IgD-negative memory B cell (primary cell): ENCODE results near the gene DOK6. TPM values are rescaled to one million over a fixed set of nuclear protein-coding genes. Genes with fewer than 3 reads are reported as not detected.

Experiments
- H3K27ac Mint-ChIP-seq, 3 donors: one replicate each; pipeline ENCODE4 v1.8.0; 2020 to 2022; ENCODE audit warnings: mild to moderate bottlenecking in 3 of 3, mixed read lengths in 3 of 3, moderate library complexity in 1 of 3
- H3K27me3 Mint-ChIP-seq: one replicate; pipeline ENCODE4 v1.8.0; 2021; ENCODE audit warnings: mixed read lengths
- H3K36me3 Mint-ChIP-seq: one replicate; pipeline ENCODE4 v1.8.0; 2020; ENCODE audit warnings: mild to moderate bottlenecking, mixed read lengths
- H3K4me1 Mint-ChIP-seq, 3 donors: one replicate each; pipeline ENCODE4 v1.8.0; 2020 to 2022; ENCODE audit warnings: mixed read lengths in 3 of 3, mild to moderate bottlenecking in 1 of 3
- H3K4me3 Mint-ChIP-seq, 4 donors: one replicate each; pipeline ENCODE4 v1.8.0; 2020 to 2022; ENCODE audit warnings: mild to moderate bottlenecking in 4 of 4, mixed read lengths in 4 of 4, moderate library complexity in 3 of 4
- H3K9me3 Mint-ChIP-seq, 3 donors: one replicate each; pipeline ENCODE4 v1.8.0; 2020 to 2021; ENCODE audit warnings: mixed read lengths in 3 of 3, mild to moderate bottlenecking in 1 of 3
- polyA plus RNA-seq: library from polyadenylated mRNA; unstranded; fragments of 300-500 nt; fragmentation: Illumina TruSeq; gene quantifications from one replicate; pipeline ENCODE4 v1.2.3, GENCODE V29; 2021

Gene DOK6
- polyA plus RNA-seq, 1 donor from 2014 or later = not detected

DNA sequence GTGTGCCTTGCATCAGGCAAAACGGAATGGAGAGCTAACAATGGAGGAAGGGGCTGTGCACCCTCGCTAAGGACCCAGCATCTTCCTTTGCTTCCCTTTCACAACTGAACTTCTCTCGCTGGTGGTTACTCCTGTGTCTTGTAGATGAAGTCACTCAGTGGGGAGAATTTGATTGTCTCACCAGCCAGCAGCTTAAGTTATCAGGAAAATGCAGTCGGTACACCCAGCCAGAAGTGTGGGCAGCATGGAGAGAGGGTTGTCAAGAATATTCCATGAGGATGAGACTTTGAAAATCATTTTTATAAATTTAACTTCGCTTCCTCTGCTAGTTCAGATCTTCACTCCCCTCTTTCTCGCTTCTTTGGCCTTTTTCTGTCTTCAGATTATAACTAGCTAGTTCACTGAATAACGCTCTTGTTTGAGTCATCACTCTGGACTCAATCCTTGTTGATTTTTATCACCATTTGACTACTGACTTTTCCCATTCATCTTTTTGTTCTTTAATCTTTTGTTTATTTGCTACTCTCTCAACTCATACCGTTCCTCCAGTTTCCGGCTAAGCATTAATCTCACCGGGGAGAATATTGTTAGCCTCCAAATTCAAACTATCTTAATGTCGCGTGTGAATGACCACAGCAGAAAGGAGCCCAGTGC, 325.3 kb downstream of the DOK6 start:
- H3K4me1 Mint-ChIP-seq = no peaks in the 10 kb centered on the region
- no peak overlapping the region for H3K27ac Mint-ChIP-seq
- H3K27me3 Mint-ChIP-seq = no peaks in the 10 kb centered on the region
- no peak overlapping the region for H3K4me3 Mint-ChIP-seq
- H3K9me3 Mint-ChIP-seq = peaks cover 0 to 3% (median 0%) of the 10 kb centered on the region in 3 donors
- H3K36me3 Mint-ChIP-seq = no peaks in the 10 kb centered on the region

DNA sequence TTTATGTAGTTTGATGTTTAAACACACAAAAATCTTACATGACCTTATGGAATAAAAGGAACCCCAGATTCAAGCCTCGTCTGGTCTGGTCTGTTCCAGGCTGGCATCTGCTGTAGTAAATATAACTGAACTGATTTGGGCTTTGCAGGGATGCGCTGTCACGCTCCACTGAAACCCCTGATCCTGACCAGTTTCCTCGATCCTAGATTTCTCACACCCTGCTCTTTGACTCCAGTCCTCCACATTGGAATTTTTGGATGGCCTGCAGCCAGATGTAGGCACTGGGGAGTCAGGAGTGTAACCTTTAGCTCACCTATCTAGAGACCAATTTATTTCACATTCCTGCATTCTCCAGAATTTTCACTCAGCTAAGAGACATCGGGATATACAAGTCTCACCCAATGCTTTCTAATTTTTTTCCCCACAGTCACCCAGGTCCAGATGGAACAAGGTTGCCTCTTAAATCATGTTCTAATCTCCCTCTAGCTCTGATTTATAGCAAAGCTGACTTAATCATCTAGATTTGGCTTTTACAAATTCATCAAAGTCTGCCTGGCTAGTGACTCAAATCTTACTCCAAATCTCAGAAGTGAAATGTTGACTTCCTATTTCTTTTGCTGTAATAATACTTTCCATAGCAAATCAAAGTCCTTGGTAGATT, 327.4 kb downstream of the DOK6 start:
- peaks cover 0 to 5% (median 0%) of the 10 kb centered on the region in 3 donors for H3K9me3 Mint-ChIP-seq
- H3K27me3 Mint-ChIP-seq = no peaks in the 10 kb centered on the region
- no peak overlapping the region for H3K27ac Mint-ChIP-seq
- no peaks in the 10 kb centered on the region for H3K4me1 Mint-ChIP-seq
- H3K36me3 Mint-ChIP-seq = no peaks in the 10 kb centered on the region
- H3K4me3 Mint-ChIP-seq = no peak overlapping the region

DNA sequence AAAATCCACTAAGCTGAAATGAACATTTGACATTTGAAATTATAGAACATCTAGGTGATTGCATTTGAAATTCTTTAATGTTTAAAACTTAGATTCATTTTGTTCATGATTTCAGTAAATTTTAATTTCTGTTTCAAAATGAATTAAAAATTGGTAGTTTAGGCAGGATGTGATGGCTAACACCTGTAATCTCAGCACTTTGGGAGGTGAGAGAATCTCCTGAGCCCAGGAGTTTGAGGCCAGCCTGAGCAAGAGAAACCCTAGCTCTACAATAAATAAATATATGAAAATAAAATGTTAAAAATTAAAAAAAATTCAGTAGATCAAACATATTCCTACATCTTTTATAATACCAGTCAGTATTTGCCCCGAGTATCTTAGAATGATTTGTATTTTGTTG, 330.0 kb downstream of the DOK6 start:
- Mint-ChIP-seq H3K27ac (no peak overlapping the region), H3K27me3 (no peaks in the 10 kb centered on the region), H3K4me3 (no peak overlapping the region), H3K36me3 (no peaks in the 10 kb centered on the region), H3K9me3 (peaks cover 0 to 5% (median 0%) of the 10 kb centered on the region in 3 donors), H3K4me1 (no peaks in the 10 kb centered on the region)

DNA sequence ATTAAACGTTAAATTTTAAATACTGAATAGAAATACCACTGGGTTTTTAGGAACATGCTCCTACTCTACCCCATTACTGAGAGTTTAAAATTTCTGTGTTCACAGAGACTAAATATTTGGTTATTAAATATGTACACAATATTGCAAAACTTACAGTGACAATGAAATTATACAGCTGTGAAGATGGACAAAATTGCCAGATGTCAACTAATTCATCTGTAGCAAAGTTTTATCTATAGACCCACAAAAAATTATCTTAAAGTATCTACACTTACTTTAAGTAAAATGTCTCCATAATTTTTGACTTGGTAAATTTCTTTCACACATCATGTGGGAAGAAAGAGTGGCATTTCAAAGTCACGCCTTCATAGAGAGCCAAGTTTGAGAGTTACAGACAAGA, 333.8 kb downstream of the DOK6 start:
- H3K36me3 Mint-ChIP-seq = no peaks in the 10 kb centered on the region
- H3K27me3 Mint-ChIP-seq = no peaks in the 10 kb centered on the region
- no peaks in the 10 kb centered on the region for H3K4me1 Mint-ChIP-seq
- peaks cover 1 to 3% (median 2%) of the 10 kb centered on the region in 3 donors for H3K9me3 Mint-ChIP-seq
- no peak overlapping the region for H3K27ac Mint-ChIP-seq
- no peak overlapping the region for H3K4me3 Mint-ChIP-seq

DNA sequence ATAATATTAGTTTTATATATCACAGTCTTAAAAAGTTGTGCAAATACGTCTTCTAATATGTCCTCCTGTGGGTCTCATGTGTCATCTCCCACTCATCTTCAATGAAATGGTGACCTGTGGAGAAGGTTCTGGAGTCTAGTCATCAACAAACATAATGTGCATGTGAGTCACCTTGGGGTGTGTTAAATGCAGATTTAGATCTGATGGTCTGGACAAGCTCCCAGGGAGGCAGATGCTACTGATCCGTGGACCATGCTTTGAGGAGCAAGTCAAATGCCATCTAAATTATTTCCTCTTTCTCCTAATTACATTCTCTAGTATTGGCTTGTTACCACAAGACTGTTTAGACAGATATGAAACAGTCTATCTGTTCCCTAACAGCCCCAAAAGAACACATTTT, 336.0 kb downstream of the DOK6 start:
- Mint-ChIP-seq H3K4me3 (no peak overlapping the region), H3K27me3 (no peaks in the 10 kb centered on the region), H3K4me1 (no peaks in the 10 kb centered on the region), H3K36me3 (no peaks in the 10 kb centered on the region), H3K27ac (no peak overlapping the region), H3K9me3 (peaks cover 1 to 4% (median 3%) of the 10 kb centered on the region in 3 donors)

DNA sequence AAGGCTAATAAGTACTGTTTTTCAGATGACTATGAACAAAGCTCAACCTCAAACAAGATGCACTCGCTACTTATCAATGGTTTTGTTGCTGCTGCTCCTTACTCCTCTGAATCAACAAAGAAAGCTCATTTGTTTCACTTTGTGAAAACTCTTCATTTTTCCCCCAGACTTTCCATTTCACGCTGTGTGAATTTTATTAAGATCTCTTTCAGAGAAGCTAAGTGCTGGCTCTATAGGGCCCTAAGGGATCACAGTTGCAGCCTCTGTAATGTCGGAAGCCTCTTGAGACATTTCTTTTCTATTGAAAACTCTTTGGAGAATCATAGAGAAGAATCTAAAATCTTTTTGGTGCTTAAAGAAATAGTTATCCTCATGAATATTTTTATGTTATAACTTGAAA, 337.2 kb downstream of the DOK6 start:
- H3K4me3 Mint-ChIP-seq = no peak overlapping the region
- H3K4me1 Mint-ChIP-seq = no peaks in the 10 kb centered on the region
- H3K27me3 Mint-ChIP-seq = no peaks in the 10 kb centered on the region
- H3K9me3 Mint-ChIP-seq = peaks cover 0 to 4% (median 3%) of the 10 kb centered on the region in 3 donors
- no peaks in the 10 kb centered on the region for H3K36me3 Mint-ChIP-seq
- no peak overlapping the region for H3K27ac Mint-ChIP-seq

DNA sequence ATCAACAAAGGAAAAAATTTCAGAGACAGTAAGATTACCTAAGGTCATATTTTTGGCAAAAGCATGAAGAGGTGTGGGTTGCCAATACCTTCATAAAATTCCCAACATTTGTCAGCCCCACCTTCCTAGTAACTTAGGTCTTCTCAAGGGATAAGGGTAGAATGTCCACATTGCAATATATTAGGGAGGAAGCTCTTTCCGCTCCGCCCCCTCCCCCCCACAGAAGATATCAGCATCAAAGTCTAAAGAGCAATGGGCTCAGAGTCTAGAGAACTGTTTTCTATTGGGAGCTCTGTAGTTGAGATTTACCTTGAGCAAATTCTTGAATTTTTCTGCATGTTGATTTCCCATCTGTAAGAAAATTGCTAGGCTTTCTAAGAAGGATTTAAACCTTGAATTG, 346.7 kb downstream of the DOK6 start:
- no peaks in the 10 kb centered on the region for H3K36me3 Mint-ChIP-seq
- no peak overlapping the region for H3K27ac Mint-ChIP-seq
- H3K4me3 Mint-ChIP-seq = no peak overlapping the region
- H3K4me1 Mint-ChIP-seq = no peaks in the 10 kb centered on the region
- H3K9me3 Mint-ChIP-seq = peaks cover 0 to 2% (median 0%) of the 10 kb centered on the region in 3 donors
- no peaks in the 10 kb centered on the region for H3K27me3 Mint-ChIP-seq

DNA sequence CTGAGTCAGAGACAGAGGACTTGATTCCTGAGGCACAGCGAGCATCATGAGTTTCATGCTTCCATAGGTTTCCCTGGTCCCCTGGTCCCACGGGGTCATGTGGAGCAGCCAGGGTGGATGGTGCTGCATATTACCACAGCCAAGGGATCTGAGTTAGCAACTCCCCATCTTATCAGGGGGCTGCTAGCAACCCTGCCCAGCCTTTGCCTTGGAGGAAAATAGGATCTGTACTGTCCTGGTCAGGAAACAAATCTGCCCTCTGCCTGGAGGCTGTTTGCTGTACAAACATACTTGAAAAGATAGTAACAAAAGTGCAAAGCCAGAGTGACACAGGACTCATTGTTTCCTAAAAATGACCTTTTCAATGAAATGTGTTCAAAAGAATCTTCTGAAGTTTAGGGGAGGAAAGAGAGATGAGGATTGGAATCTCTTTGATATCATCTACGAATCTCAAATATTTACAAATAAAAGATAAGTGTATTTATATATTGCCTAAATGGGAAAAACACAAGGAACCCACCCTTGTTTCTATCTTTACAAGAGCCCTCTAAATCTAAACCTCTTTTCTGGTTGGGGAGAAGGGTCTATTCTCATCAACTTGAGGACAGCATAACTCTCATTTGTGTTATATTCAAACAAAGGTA, 352.2 kb downstream of the DOK6 start:
- Mint-ChIP-seq H3K27me3 (no peaks in the 10 kb centered on the region), H3K4me1 (no peaks in the 10 kb centered on the region), H3K27ac (no peak overlapping the region), H3K36me3 (no peaks in the 10 kb centered on the region), H3K9me3 (peaks cover 0 to 2% (median 0%) of the 10 kb centered on the region in 3 donors), H3K4me3 (no peak overlapping the region)

DNA sequence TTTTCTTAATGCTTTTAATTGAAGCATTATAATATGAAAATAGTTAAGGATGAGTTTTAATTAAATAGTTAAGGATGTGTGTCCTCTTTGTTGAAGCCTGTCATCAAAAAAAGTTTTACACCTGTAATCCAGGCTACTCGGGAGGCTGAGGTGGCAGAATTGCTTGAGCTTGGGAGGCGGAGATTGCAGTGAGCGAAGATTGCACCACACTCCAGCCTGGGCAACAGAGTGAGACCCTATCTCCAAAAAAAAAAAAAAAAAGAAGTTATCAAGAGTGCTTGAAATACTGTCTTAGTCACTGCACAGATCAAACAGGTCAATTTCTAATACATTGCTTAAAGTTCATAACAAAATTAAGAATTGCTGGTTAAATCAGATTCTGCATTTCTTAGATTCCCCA, 353.4 kb downstream of the DOK6 start:
- Mint-ChIP-seq H3K36me3 (no peaks in the 10 kb centered on the region), H3K4me3 (no peak overlapping the region), H3K9me3 (peaks cover 0 to 2% (median 0%) of the 10 kb centered on the region in 3 donors), H3K27ac (no peak overlapping the region), H3K27me3 (no peaks in the 10 kb centered on the region), H3K4me1 (no peaks in the 10 kb centered on the region)

DNA sequence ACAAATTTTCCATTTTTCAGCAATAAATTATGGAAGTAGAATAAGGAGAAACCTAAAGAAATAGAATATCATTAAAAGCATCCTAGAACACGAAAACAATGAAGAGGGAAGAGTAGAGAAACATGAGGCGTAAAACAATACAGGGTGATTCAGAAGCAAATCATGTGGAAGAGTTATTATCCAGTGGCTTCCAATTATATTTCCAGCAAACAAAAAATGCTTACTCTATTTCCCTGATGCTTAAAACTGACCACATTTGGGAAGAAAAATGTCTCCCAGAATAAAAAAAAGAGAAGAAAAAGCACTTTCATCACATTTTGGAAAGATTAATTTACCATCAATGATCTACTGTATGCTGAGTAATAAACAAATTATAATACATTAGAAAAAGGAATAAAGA, 354.4 kb downstream of the DOK6 start:
- Mint-ChIP-seq H3K4me3 (no peak overlapping the region), H3K27me3 (no peaks in the 10 kb centered on the region), H3K27ac (no peak overlapping the region), H3K4me1 (no peaks in the 10 kb centered on the region), H3K36me3 (no peaks in the 10 kb centered on the region), H3K9me3 (peaks cover 0 to 1% (median 0%) of the 10 kb centered on the region in 3 donors)

DNA sequence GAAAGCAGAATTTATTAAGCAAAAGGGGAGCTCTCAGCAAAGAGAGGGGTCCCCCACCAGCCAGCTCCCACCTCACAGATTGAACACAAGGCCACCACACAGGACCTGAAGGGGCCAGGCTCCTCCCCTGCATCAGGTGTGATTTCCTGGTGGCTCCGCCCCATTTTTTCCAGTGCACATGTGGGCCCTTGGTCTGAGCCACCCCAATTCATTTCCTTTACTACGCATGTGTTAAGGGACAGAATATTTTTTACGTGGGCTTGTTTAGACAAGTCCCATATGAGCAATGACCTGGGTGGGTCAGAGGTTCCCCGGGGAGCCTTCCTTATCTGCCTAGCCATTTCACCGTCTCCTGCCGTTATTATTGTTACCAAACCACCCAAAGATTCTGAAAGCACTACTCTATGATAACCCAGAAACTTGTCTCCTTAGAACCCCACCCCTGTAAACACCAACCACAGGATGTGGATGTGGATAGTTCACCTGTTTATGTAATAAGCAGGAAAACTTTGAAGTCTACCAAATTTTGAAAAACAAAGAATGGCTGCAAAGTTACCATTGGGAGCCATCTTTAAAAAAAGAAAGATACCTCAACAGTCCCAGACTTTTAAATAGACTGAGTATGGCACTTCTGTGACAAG, 355.3 kb downstream of the DOK6 start:
- Mint-ChIP-seq H3K4me1 (no peaks in the 10 kb centered on the region), H3K36me3 (no peaks in the 10 kb centered on the region), H3K9me3 (no peaks in the 10 kb centered on the region), H3K27ac (no peak overlapping the region), H3K4me3 (no peak overlapping the region), H3K27me3 (no peaks in the 10 kb centered on the region)

DNA sequence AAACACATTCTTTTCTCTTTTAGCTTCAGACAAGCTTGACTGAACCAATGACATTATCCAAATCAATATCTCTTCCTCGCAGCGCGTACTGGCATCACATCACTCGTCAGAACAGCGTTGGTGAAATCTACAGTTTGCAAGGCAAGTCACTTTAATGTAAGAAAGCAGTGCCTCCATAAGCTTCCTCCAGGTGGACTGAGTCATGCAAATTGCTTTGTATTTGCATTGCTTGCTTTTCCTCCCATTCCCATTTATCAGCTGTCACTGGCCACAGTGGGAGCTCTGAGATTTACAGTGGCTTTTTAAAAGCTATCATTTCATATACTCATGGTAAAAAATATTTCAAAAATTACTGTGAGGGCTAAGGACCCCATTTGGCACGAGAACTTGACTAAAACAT, 357.0 kb downstream of the DOK6 start:
- H3K27ac Mint-ChIP-seq = no peak overlapping the region
- peaks cover 1% of the 10 kb centered on the region for H3K27me3 Mint-ChIP-seq
- no peaks in the 10 kb centered on the region for H3K4me1 Mint-ChIP-seq
- no peak overlapping the region for H3K4me3 Mint-ChIP-seq
- no peaks in the 10 kb centered on the region for H3K9me3 Mint-ChIP-seq
- H3K36me3 Mint-ChIP-seq = no peaks in the 10 kb centered on the region

DNA sequence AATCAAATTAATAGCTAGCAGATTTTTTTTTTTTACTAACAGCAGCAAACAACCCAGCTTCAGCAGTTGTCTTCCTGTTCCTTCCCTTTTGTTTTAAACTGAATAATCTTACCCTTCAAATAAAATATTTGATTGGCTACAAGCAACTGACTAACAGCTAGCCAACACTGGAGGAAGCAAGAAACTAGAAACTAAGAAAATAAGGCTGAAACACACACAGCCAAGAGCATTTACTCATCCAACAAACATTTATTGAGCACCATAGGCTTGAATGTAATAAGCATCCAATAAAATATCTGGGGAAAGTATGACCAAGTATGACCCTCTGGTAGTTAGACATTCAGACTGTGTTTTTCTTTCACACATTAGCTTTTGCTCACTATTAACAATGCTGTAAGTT, 357.8 kb downstream of the DOK6 start:
- Mint-ChIP-seq H3K4me1 (no peaks in the 10 kb centered on the region), H3K36me3 (no peaks in the 10 kb centered on the region)

DNA sequence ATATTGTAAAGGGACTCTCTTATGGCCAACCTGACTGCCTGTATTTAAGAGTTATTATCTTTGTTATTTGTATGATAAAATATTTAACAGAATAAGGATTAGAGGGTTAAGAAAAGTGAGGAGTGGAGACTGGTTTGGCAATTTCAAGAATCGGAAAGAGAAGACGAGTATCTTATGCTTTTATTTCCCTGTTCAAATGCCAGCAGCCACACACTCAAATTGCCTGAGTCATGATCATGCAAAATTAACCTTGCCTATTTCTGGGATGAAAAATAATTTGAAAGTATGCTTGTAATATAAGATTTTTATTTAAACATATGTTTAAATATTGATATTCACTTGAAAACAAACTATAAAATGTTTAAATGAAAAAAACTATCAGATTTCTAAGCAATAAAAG, 358.4 kb downstream of the DOK6 start:
- Mint-ChIP-seq H3K27me3 (peaks cover 1% of the 10 kb centered on the region), H3K4me1 (no peaks in the 10 kb centered on the region), H3K4me3 (no peak overlapping the region), H3K27ac (no peak overlapping the region), H3K9me3 (no peaks in the 10 kb centered on the region), H3K36me3 (no peaks in the 10 kb centered on the region)

More for the DNA sequence above, 357.8 kb downstream of the DOK6 start:
- H3K9me3 Mint-ChIP-seq = no peaks in the 10 kb centered on the region
- H3K4me3 Mint-ChIP-seq = no peak overlapping the region
- H3K27ac Mint-ChIP-seq = no peak overlapping the region
- peaks cover 1% of the 10 kb centered on the region for H3K27me3 Mint-ChIP-seq

DNA sequence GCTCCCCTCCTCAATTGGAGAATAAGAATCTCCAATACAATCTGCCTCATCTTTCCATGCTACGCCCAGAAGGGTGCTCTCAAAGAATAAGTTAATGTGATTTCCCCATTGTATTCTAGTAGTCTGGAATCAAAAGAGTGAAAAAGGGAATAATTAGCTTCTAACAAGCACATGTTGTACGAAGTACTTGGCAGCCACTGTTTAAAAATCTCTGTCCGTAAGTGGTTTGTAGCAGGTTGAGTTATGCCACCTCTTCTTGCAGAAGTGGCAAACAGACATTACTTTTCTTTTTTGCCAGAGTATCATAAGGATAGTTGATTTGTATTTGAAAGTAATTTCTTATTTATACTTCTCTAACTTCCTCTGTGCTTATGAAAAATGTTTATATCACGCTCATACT, 362.3 kb downstream of the DOK6 start:
- H3K27ac Mint-ChIP-seq = no peak overlapping the region
- peaks cover 0 to 2% (median 0%) of the 10 kb centered on the region in 3 donors for H3K9me3 Mint-ChIP-seq
- no peak overlapping the region for H3K4me3 Mint-ChIP-seq
- no peaks in the 10 kb centered on the region for H3K4me1 Mint-ChIP-seq
- no peaks in the 10 kb centered on the region for H3K36me3 Mint-ChIP-seq
- peaks cover 1% of the 10 kb centered on the region for H3K27me3 Mint-ChIP-seq
